Measurements from ENCODE around the gene PTGFR. TPM values are rescaled to one million over a fixed set of nuclear protein-coding genes. Genes with fewer than 3 reads are reported as not detected.

PTGFR gene
- total RNA-seq, 4 donors from 2014 or later = 10.8 to 61.4 (median 29.8) TPM

DNA sequence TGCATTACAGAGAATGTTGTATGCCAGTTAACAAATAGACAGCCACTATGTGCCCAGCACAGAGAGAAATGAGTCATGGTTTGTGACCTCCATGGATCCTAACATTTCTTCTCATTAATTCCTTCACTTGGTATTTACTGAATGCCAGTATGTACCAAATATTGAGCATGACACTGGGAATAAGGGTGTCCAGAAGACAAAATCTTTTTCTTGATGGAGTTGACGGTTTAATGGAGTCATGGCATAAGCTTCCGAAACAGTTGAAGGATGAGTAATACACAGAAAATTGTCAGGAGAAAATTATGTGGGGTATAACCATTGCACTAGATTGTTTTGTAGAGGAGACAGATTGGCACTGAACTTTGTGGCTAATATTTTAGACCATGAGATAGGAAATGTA lies 36.9 kb downstream of the PTGFR start:
- TF ChIP-seq EP300 (IDR thresholded peaks at IDR 0.05) = no peak
- no peak for TF ChIP-seq POLR2A (IDR thresholded peaks at IDR 0.05)
- TF ChIP-seq, protein P1, sequence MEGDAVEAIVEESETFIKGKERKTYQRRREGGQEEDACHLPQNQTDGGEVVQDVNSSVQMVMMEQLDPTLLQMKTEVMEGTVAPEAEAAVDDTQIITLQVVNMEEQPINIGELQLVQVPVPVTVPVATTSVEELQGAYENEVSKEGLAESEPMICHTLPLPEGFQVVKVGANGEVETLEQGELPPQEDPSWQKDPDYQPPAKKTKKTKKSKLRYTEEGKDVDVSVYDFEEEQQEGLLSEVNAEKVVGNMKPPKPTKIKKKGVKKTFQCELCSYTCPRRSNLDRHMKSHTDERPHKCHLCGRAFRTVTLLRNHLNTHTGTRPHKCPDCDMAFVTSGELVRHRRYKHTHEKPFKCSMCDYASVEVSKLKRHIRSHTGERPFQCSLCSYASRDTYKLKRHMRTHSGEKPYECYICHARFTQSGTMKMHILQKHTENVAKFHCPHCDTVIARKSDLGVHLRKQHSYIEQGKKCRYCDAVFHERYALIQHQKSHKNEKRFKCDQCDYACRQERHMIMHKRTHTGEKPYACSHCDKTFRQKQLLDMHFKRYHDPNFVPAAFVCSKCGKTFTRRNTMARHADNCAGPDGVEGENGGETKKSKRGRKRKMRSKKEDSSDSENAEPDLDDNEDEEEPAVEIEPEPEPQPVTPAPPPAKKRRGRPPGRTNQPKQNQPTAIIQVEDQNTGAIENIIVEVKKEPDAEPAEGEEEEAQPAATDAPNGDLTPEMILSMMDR (IDR thresholded peaks at IDR 0.05) = no peak
- no peaks in the 10 kb centered on the region for H3K36me3 ChIP-seq
- H3K4me3 ChIP-seq = no peak overlapping the region
- no peaks in the 10 kb centered on the region for H3K9me3 ChIP-seq
- no peak for DNase-seq (ENCODE audit: low spot score in 2 of 2)
- WGBS, 2 donors = 72 to 76% methylated on average over 2 of the region's 2 CpGs
- no peak overlapping the region for H3K27ac ChIP-seq
- no peaks in the 10 kb centered on the region for H3K4me1 ChIP-seq
- H3K27me3 ChIP-seq = no peaks in the 10 kb centered on the region

GRCh38 chr1:78533527-78533926 lies 42.8 kb downstream of the PTGFR start:
- H3K27ac ChIP-seq = no peak overlapping the region
- no peak for DNase-seq (ENCODE audit: low spot score in 2 of 2)
- H3K4me3 ChIP-seq = no peak overlapping the region
- H3K4me1 ChIP-seq = no peaks in the 10 kb centered on the region
- H3K27me3 ChIP-seq = no peaks in the 10 kb centered on the region
- H3K9me3 ChIP-seq = no peaks in the 10 kb centered on the region
- TF ChIP-seq, protein P1 (IDR thresholded peaks at IDR 0.05) = no peak
- no peak for TF ChIP-seq POLR2A (IDR thresholded peaks at IDR 0.05)
- no peak for TF ChIP-seq EP300 (IDR thresholded peaks at IDR 0.05)
- no peaks in the 10 kb centered on the region for H3K36me3 ChIP-seq
- WGBS, 2 donors = 70 to 76% methylated on average over 4 of the region's 4 CpGs

DNA sequence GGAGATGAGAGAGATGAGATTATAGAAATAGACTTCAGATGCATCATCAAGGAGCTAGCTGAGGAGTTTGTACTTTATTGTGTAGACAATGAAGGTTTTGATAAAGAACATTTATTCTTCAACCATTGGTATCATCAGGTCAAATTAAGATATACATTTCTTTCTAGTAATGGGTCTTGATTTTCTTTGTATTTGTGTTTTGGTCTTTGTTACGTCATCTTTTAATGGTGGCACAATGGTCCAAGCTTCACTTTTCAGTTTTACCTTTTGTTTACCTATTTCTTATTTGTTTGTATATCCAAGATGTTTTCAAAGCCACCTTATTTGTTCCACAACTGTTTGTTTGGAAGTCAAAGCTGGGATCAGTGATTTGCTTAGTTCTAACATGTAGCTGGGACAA lies 44.5 kb downstream of the PTGFR start:
- H3K36me3 ChIP-seq = no peaks in the 10 kb centered on the region
- H3K4me3 ChIP-seq = no peak overlapping the region
- WGBS, 2 donors = 95 to 96% methylated on average over 1 of the region's 1 CpG
- no peak for DNase-seq (ENCODE audit: low spot score in 2 of 2)
- H3K4me1 ChIP-seq = no peaks in the 10 kb centered on the region
- H3K27me3 ChIP-seq = no peaks in the 10 kb centered on the region
- no peak overlapping the region for H3K27ac ChIP-seq
- TF ChIP-seq POLR2A (IDR thresholded peaks at IDR 0.05) (no peak), EP300 (IDR thresholded peaks at IDR 0.05) (no peak)
- TF ChIP-seq, protein P1 (IDR thresholded peaks at IDR 0.05) = no peak
- H3K9me3 ChIP-seq = no peaks in the 10 kb centered on the region

DNA sequence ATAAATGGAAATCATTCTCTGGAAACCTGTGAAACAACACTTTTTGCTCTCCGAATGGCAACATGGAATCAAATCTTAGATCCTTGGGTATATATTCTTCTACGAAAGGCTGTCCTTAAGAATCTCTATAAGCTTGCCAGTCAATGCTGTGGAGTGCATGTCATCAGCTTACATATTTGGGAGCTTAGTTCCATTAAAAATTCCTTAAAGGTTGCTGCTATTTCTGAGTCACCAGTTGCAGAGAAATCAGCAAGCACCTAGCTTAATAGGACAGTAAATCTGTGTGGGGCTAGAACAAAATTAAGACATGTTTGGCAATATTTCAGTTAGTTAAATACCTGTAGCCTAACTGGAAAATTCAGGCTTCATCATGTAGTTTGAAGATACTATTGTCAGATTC lies 45.7 kb downstream of the PTGFR start:
- 93 to 97% methylated on average over 2 of the region's 2 CpGs for WGBS, 2 donors

GRCh38 chr1:78540048-78540447 lies 49.3 kb downstream of the PTGFR start:
- Histone ChIP-seq H3K9me3 (peaks cover 0 to 11% (median 0%) of the 10 kb centered on the region in 4 donors), H3K36me3 (no peaks in the 10 kb centered on the region), H3K4me1 (no peaks in the 10 kb centered on the region), H3K27ac (no peak overlapping the region), H3K4me3 (no peak overlapping the region), H3K27me3 (no peaks in the 10 kb centered on the region)
- TF ChIP-seq, protein P1 (IDR thresholded peaks at IDR 0.05) = no peak
- TF ChIP-seq POLR2A (IDR thresholded peaks at IDR 0.05) (no peak), EP300 (IDR thresholded peaks at IDR 0.05) (no peak)
- WGBS, 2 donors = 47 to 59% methylated on average over 2 of the region's 2 CpGs
- no peak for DNase-seq (ENCODE audit: low spot score in 2 of 2)

More for the DNA sequence above, 45.7 kb downstream of the PTGFR start:
- Histone ChIP-seq H3K4me3 (no peak overlapping the region), H3K27ac (no peak overlapping the region), H3K36me3 (no peaks in the 10 kb centered on the region), H3K4me1 (no peaks in the 10 kb centered on the region), H3K9me3 (no peaks in the 10 kb centered on the region), H3K27me3 (no peaks in the 10 kb centered on the region)
- DNase-seq (ENCODE audit: low spot score in 2 of 2) = no peak
- TF ChIP-seq EP300 (IDR thresholded peaks at IDR 0.05) = no peak
- no peak for TF ChIP-seq POLR2A (IDR thresholded peaks at IDR 0.05)
- TF ChIP-seq, protein P1 (IDR thresholded peaks at IDR 0.05) = no peak

Data from tibial nerve (tissue), 4 donors.